Natural killer cell treated with Interleukin-12 subunit alpha and Interleukin-12 subunit beta and Interleukin-15 and Interleukin-18, amount 100 ng/mL, for 72 hours (primary cell): ENCODE measurements around the gene SSH2. TPM values are rescaled to one million over a fixed set of nuclear protein-coding genes. Genes with fewer than 3 reads are reported as not detected.

Source experiments
- ATAC-seq, 2 donors: fragments of 150-1000 bp; cut with Tn5 transposase in 1 of 2; sonication (Bioruptor Pico), chemical (Tn5 transposase) in 1 of 2; 2 replicates each; pipeline ENCODE4 v1.10.0; 2021
- DNase-seq: peaks from one replicate; pipeline ENCODE4 v3.0.0; 2022; ENCODE audit warnings: low spot score
- H3K27ac Mint-ChIP-seq, 2 donors: 1 replicate in 1 of 2; 2 replicates in 1 of 2; pipeline ENCODE4 v1.8.0; 2022; ENCODE audit warnings: mixed read lengths in 2 of 2, mild to moderate bottlenecking in 1 of 2, moderate library complexity in 1 of 2
- H3K27me3 Mint-ChIP-seq, 2 donors: 1 replicate in 1 of 2; 2 replicates in 1 of 2; pipeline ENCODE4 v1.8.0; 2022; ENCODE audit warnings: mixed read lengths in 2 of 2
- H3K36me3 Mint-ChIP-seq: one replicate; pipeline ENCODE4 v1.8.0; 2022; ENCODE audit warnings: mixed read lengths
- H3K4me1 Mint-ChIP-seq, 2 donors: 1 replicate in 1 of 2; 2 replicates in 1 of 2; pipeline ENCODE4 v1.8.0; 2022; ENCODE audit warnings: low read depth in 2 of 2, mixed read lengths in 2 of 2, mild to moderate bottlenecking in 1 of 2
- H3K4me3 Mint-ChIP-seq: one replicate; pipeline ENCODE4 v1.8.0; 2022; ENCODE audit warnings: mixed read lengths
- H3K9me3 Mint-ChIP-seq: 2 replicates; pipeline ENCODE4 v1.8.0; 2022; ENCODE audit warnings: mixed read lengths
- total RNA-seq, 2 donors: library from RNA; stranded (reverse); gene quantifications; one replicate each; pipeline ENCODE4 v1.2.3, GENCODE V29; 2022

SSH2 gene
- total RNA-seq, 2 donors from 2014 or later: 44.4 to 72.2 TPM

GRCh38 chr17:29612404-29613280, 317.4 kb downstream of the SSH2 start:
- H3K4me3 Mint-ChIP-seq: no peak overlapping the region

GRCh38 chr17:29612094-29612403, 318.0 kb downstream of the SSH2 start:
- no peak for ATAC-seq
- peaks cover 28 to 36% of the 10 kb centered on the region in 2 donors for H3K4me1 Mint-ChIP-seq
- no peaks in the 10 kb centered on the region for H3K27me3 Mint-ChIP-seq
- no peak overlapping the region for H3K4me3 Mint-ChIP-seq
- no peaks in the 10 kb centered on the region for H3K36me3 Mint-ChIP-seq
- DNase-seq: no peak
- H3K9me3 Mint-ChIP-seq: no peaks in the 10 kb centered on the region
- no peak overlapping the region for H3K27ac Mint-ChIP-seq

More at GRCh38 chr17:29612404-29613280, 317.4 kb downstream of the SSH2 start:
- no peaks in the 10 kb centered on the region for H3K36me3 Mint-ChIP-seq
- DNase-seq (no peak), ATAC-seq (no peak)
- no peaks in the 10 kb centered on the region for H3K27me3 Mint-ChIP-seq
- peaks cover 34 to 41% of the 10 kb centered on the region in 2 donors for H3K4me1 Mint-ChIP-seq
- H3K27ac Mint-ChIP-seq: no peak overlapping the region
- H3K9me3 Mint-ChIP-seq: no peaks in the 10 kb centered on the region

GRCh38 chr17:29611351-29612093, 318.5 kb downstream of the SSH2 start:
- ATAC-seq (no peak), DNase-seq (no peak)
- no peaks in the 10 kb centered on the region for H3K36me3 Mint-ChIP-seq
- H3K9me3 Mint-ChIP-seq: no peaks in the 10 kb centered on the region
- peaks cover 23 to 31% of the 10 kb centered on the region in 2 donors for H3K4me1 Mint-ChIP-seq
- H3K4me3 Mint-ChIP-seq: no peak overlapping the region
- no peak overlapping the region for H3K27ac Mint-ChIP-seq
- H3K27me3 Mint-ChIP-seq: no peaks in the 10 kb centered on the region

DNA sequence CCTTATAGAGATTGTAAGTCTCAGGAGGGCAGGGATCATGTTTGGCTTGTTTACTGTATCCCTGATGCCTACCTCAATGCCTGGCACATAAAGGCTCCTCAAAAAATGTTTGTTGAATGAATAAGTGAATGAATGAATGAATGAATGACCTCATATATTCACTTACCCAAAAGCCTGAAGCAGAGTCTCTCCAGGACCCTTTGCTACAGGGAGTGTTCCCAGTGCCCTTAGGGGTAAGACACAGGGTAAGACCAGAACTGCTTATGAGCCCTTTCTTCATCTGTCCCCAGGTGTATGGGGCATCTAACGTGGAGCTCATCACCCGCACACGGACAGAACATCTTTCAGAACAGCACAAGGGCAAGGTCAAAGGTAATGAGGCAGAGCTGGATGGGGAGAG, 319.6 kb downstream of the SSH2 start:
- Mint-ChIP-seq H3K27me3 (no peaks in the 10 kb centered on the region), H3K27ac (no peak overlapping the region), H3K9me3 (no peaks in the 10 kb centered on the region), H3K4me3 (no peak overlapping the region), H3K4me1 (peaks cover 13 to 22% of the 10 kb centered on the region in 2 donors), H3K36me3 (no peaks in the 10 kb centered on the region)
- ATAC-seq (no peak), DNase-seq (no peak)

DNA sequence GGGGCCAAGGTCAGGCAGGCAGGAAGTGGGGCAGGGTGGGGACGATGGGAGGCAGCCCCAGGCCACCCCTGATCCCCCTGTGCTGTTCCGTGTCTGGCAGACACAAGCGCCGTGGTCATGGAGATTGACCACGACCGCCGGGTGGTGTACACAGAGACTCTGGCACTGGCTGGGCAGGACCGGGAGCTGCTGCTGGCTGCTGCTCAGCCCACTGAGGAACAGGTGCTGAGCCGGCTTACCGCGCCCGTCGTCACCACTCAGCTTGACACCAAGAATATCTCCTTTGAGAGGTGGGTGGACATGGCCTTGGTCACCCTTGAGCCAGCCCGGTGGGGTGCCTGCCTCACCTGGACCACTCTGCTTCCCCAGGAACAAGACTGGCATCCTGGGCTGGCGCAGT, 321.0 kb downstream of the SSH2 start:
- Mint-ChIP-seq H3K9me3 (no peaks in the 10 kb centered on the region), H3K4me3 (no peak overlapping the region), H3K27ac (no peak overlapping the region), H3K4me1 (peaks cover 4 to 13% of the 10 kb centered on the region in 2 donors), H3K36me3 (no peaks in the 10 kb centered on the region), H3K27me3 (no peaks in the 10 kb centered on the region)
- DNase-seq (no peak), ATAC-seq (no peak)

DNA sequence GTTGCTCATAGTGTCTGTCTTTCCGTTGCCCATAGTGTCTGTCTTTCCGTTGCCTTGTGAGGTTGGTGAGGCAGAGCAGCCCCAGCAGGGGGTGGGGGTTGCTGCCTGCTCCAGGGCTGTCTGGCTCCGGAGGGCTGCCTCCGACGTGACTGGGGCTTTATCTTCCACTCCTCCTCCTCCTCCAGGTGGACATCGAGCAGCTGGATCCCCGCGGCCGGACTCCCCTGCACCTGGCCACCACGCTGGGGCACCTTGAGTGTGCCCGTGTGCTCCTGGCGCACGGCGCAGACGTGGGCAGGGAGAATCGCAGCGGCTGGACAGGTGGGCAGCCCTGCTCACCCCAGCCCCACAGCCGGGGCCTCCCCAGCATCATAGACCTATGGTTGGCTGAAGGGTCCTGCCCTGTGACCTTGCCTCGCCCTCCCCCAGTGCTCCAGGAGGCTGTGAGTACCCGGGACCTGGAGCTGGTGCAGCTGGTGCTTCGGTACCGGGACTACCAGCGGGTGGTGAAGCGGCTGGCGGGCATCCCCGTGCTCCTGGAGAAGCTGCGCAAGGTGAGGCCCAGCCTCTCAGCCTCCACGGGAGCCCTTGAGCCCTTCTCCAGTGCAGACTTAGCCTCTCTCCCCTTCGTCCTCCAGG, 322.4 kb downstream of the SSH2 start:
- DNase-seq: no peak
- Mint-ChIP-seq H3K27me3 (no peaks in the 10 kb centered on the region), H3K4me1 (peaks cover 0 to 10% of the 10 kb centered on the region in 2 donors), H3K4me3 (no peak overlapping the region), H3K27ac (no peak overlapping the region), H3K36me3 (no peaks in the 10 kb centered on the region), H3K9me3 (no peaks in the 10 kb centered on the region)
- ATAC-seq: peak in 1 of 2 donors; percentile 31

GRCh38 chr17:29603109-29603674, 326.8 kb downstream of the SSH2 start:
- no peak overlapping the region for H3K4me3 Mint-ChIP-seq
- H3K27me3 Mint-ChIP-seq: no peaks in the 10 kb centered on the region
- no peak for ATAC-seq
- no peaks in the 10 kb centered on the region for H3K36me3 Mint-ChIP-seq
- no peaks in the 10 kb centered on the region for H3K9me3 Mint-ChIP-seq
- no peak for DNase-seq
- H3K4me1 Mint-ChIP-seq: no peaks in the 10 kb centered on the region
- no peak overlapping the region for H3K27ac Mint-ChIP-seq

DNA sequence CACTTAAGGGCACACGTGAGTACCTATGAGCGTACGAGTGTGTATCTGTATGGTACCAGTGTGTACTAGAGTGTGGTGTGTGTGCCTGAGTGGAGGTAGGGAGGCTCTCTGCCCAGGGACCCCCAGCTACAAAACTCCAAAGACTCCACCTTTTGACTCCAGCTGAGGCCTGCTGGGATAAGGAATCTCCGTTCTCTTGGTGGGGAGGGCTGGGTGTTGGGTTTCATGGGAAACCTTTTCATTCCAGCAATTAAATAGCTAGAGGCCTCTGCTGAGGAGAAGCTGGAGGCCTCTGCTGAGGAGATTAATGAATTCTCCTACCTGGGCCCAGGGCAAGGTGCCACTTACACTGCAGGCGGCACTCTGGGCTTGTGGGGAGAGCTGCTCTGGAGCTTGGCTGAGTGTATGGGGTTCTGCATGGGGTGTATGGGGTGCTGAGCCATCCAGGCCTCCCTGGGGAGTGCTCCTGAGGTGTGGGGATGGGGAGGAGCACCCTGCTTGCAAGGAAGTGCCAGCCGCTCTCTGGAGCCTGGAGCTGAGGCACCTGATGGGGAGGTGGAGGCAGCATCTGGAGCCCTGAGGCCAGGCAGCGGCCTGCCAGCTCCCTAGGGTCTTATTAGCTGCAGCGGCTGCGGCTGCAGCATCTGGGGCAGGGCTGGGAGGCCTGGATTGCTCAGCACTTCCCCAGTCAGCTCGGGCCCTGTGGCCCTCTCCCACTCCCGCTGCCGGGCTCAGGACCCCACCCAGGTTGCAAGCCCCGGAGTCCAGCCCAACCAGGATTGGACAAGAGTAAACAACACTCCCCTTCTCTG, 332.5 kb downstream of the SSH2 start:
- Mint-ChIP-seq H3K4me1 (no peaks in the 10 kb centered on the region), H3K27ac (no peak overlapping the region), H3K36me3 (no peaks in the 10 kb centered on the region), H3K9me3 (no peaks in the 10 kb centered on the region), H3K4me3 (no peak overlapping the region), H3K27me3 (peaks cover 0 to 2% of the 10 kb centered on the region in 2 donors)
- no peak for ATAC-seq
- no peak for DNase-seq

- DNase-seq: no peak
- Mint-ChIP-seq H3K4me3 (no peak overlapping the region), H3K4me1 (peaks cover 0 to 4% of the 10 kb centered on the region in 2 donors), H3K27me3 (peaks cover 0 to 2% of the 10 kb centered on the region in 2 donors), H3K9me3 (no peaks in the 10 kb centered on the region), H3K36me3 (no peaks in the 10 kb centered on the region), H3K27ac (no peak overlapping the region)
- ATAC-seq: no peak
Measured at GRCh38 chr17:29596811-29597210, 333.2 kb downstream of the SSH2 start.

DNA sequence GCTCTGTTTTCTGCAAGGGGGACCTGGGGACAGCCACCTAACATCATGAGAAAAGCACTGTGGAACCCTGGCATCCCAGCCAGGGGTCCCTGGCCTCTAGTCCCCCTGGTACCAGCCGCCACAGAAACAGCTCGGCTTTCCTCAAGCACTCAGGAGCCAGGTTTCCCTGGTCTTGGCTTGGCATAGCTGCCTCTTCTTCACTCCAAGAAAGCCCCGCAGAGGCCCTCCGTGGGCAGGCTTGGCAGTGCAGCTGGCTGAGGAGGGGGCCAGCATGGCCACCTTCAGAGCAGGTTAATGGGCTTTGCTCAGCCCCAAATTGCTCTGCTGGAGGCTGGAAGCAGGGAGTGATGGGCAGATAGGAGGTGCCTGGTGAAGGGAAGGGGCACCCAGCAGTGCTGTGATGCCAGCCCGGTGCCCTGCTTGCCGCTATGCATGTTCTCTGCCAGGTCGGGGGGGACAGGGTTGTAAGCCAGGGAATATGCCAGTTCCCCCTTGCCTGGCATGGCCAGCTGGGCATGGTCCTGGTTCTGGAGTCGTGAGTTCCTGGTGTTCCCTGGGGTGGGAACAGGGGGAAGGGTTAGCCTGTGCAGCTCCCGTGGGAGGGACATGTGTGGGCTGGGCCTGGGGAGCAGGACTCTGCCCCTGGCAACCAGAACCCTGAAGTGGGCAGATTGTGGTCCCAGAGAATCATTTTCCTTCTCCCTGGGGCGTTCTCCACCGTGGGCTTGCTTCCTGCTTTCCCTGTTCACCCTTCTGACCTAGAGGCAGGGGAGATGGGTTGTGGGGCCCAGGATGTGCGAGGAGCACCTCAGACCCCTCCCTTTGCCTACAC, 333.9 kb downstream of the SSH2 start:
- H3K4me3 Mint-ChIP-seq: no peak overlapping the region
- H3K27ac Mint-ChIP-seq: no peak overlapping the region
- H3K36me3 Mint-ChIP-seq: no peaks in the 10 kb centered on the region
- no peak for DNase-seq
- H3K9me3 Mint-ChIP-seq: no peaks in the 10 kb centered on the region
- ATAC-seq: no peak
- H3K27me3 Mint-ChIP-seq: peaks cover 0 to 2% of the 10 kb centered on the region in 2 donors
- peaks cover 0 to 11% of the 10 kb centered on the region in 2 donors for H3K4me1 Mint-ChIP-seq

DNA sequence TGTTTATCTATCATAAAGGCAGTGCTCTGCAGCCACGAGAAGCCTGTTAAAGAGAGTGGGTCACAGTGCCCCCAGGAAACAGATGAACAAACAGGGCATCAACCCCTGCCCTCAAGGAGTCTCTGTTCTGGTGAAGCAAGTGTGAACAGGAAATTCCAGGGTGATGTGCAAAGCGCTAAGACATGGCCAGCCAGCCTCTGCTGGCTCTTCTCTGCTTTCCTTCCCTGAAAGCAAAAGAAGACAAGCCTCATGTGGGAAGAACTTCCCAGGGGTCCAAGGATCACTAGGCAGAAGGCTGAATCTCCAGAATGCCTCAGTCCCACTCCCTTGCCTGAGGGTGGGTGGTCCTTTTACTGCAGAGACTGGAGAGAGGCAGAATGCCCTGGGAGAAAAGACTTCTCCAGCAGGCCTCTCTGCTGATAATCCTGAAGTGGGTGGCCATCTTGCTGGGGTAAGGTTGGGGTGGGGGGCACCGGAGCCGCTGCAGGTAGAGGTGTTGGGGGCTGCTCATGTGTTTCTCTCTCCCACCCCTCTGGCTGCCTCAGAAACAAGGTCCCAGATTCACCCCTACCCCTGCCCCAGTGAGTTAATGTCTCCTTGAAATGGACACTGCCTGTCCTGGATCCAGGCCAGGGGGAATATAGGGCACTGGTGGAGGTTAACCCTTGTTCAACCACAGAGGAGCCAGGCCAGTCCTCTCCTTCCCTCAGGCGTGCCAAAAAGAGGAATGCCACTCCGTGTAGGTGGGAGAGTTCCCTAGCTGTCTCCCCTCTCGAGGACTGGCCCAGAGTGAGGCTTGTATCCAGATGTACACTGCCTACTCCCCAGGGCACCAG, 334.7 kb downstream of the SSH2 start:
- ATAC-seq (no peak), DNase-seq (no peak)
- Mint-ChIP-seq H3K36me3 (no peaks in the 10 kb centered on the region), H3K4me1 (peaks cover 5 to 12% of the 10 kb centered on the region in 2 donors), H3K27me3 (peaks cover 0 to 2% of the 10 kb centered on the region in 2 donors), H3K4me3 (peak overlapping the region; percentile 51), H3K9me3 (no peaks in the 10 kb centered on the region), H3K27ac (no peak overlapping the region)
